Measurements from ENCODE around the gene ORM1.

GRCh38 chr9:114289106-114289505 is 33.8 kb upstream of the ORM1 start:
- TF ChIP-seq CTCF (conservative IDR thresholded peaks at IDR 0.05 in 1 of 2, IDR thresholded peaks at IDR 0.05 in 1 of 2; ENCODE audit: low read depth in 1 of 2, low read length in 2 of 2) (no peak), EZH2 (IDR thresholded peaks at IDR 0.05; ENCODE audit: low read length, missing control alignments) (no peak)
